HepG2 (cell line): ENCODE results near the gene AARSD1. TPM values are rescaled to one million over a fixed set of nuclear protein-coding genes. Genes with fewer than 3 reads are reported as not detected.
"Not testable (repeated sequence)": the region's sequence is repeated elsewhere in the genome, so short reads cannot be mapped to it uniquely, and the experiment has no call there.

Experiments used
- ATAC-seq: fragments of 200-7000 bp; cut with Tn5 transposase; 3 replicates; pipeline ENCODE4 v1.9.1; 2020; ENCODE audit warnings: mild to moderate bottlenecking, moderate library complexity
- BruUV-seq: library from RNA; stranded (reverse); fragments of 400-500 nt; replicated peaks from 2 replicates; lab custom pipeline; 2021; lab: Mats Ljungman, UMichigan
- CTCF ChIA-PET: fragments of 300-600 bp; formaldehyde crosslinking; extraction: SDS; loops from one replicate; lab custom pipeline; 2021; ENCODE audit warnings: low total read pairs, inconsistent platforms, low intra/inter-chr PET ratio; lab: Yijun Ruan, JAX
- POLR2A ChIA-PET: fragments of 350-600 bp; sonication (Branson Sonifier 250); formaldehyde crosslinking; loops from one replicate; lab custom pipeline; 2020; ENCODE audit warnings: antibody characterized with exemption, inconsistent platforms; lab: Yijun Ruan, JAX
- DNase-seq: peaks from one replicate; pipeline ENCODE4 v3.0.0-alpha.2; 2015; ENCODE audit warnings: low spot score
- FAIRE-seq: peaks from 3 replicates; lab custom pipeline; 2011; peaks lifted over from hg19 to GRCh38; lab: Jason Lieb, UNC
- H2AFZ ChIP-seq: one replicate; pipeline ENCODE4 v1.6.1; 2011; ENCODE audit warnings: low read length, inconsistent platforms
- H3K27ac ChIP-seq: fragments of 300-600 bp; 3 replicates; pipeline ENCODE4 v1.8.0; 2011; ENCODE audit warnings: mixed run types, mild to moderate bottlenecking, mixed read lengths, low read length, inconsistent platforms; ENCODE audit not compliant: insufficient read depth; ENCODE audit errors: extremely low read length
- H3K27me3 ChIP-seq, 2 experiments: fragments of 200-600 bp in 1 of 2; 2 replicates in 1 of 2; 3 replicates in 1 of 2; pipeline versions ENCODE4 v1.6.0 to v1.8.0; 2011; ENCODE audit warnings: low read length in 2 of 2, mild to moderate bottlenecking in 2 of 2, moderate library complexity in 2 of 2, inconsistent platforms in 1 of 2; ENCODE audit not compliant: insufficient read depth in 2 of 2, control insufficient read depth in 1 of 2
- H3K36me3 ChIP-seq, 2 experiments: fragments of 200-600 bp in 1 of 2; replicated peaks in 1 of 2; 2 replicates in 1 of 2; 3 replicates in 1 of 2; pipeline versions ENCODE4 v1.5.1 to v1.8.0; 2011; ENCODE audit warnings: low read length in 2 of 2, inconsistent platforms in 1 of 2; ENCODE audit not compliant: insufficient read depth in 2 of 2, control insufficient read depth in 1 of 2
- H3K4me1 ChIP-seq: 2 replicates; pipeline ENCODE4 v1.5.1; 2012; ENCODE audit warnings: low read length, inconsistent platforms; ENCODE audit not compliant: insufficient read depth
- H3K4me2 ChIP-seq: 2 replicates; pipeline ENCODE4 v1.6.0; 2011; ENCODE audit warnings: low read depth, low read length, inconsistent platforms
- H3K4me3 ChIP-seq, 3 experiments: fragments of 200-600 bp in 1 of 3; sonication (generic), shearing (Covaris generic) in 1 of 3; replicated peaks in 1 of 3; 2 replicates each; pipeline ENCODE4 v1.5.1; 2011 to 2016; ENCODE audit warnings: low read length in 3 of 3, inconsistent platforms in 2 of 3, low read depth in 2 of 3, mild to moderate bottlenecking in 2 of 3, control low read depth in 1 of 3, mixed read lengths in 1 of 3; ENCODE audit not compliant: insufficient read depth in 1 of 3
- H3K79me2 ChIP-seq: one replicate; pipeline ENCODE4 v1.6.1; 2011; ENCODE audit warnings: low read length, inconsistent platforms; ENCODE audit not compliant: insufficient read depth
- H3K9ac ChIP-seq: 2 replicates; pipeline ENCODE4 v1.6.0; 2011; ENCODE audit warnings: mild to moderate bottlenecking, low read depth, low read length, inconsistent platforms; ENCODE audit not compliant: insufficient read depth
- H3K9me3 ChIP-seq: 2 replicates; pipeline ENCODE4 v1.5.1; 2012; ENCODE audit warnings: mild to moderate bottlenecking, low read length
- H4K20me1 ChIP-seq: 2 replicates; pipeline ENCODE4 v1.6.0; 2011; ENCODE audit warnings: inconsistent platforms, mild to moderate bottlenecking, low read length, moderate library complexity; ENCODE audit not compliant: insufficient read depth
- CEBPB ChIP-seq: IDR thresholded peaks from 2 replicates; pipeline ENCODE4 v1.6.1; 2011; ENCODE audit warnings: low read depth, low read length, improper control_type of control experiment, borderline replicate concordance
- CEBPG ChIP-seq: IDR thresholded peaks from 2 replicates; pipeline ENCODE4 v1.6.1; 2016
- CREM ChIP-seq, 2 experiments: sonication (generic) in 1 of 2; formaldehyde crosslinking in 1 of 2; IDR thresholded peaks; 2 replicates each; pipeline versions ENCODE4 v1.4.0 to v1.6.1; 2016 to 2020; ENCODE audit warnings: antibody characterized with exemption in 1 of 2, mild to moderate bottlenecking in 1 of 2, missing genetic modification reagents in 1 of 2
- ZNF205 ChIP-seq: IDR thresholded peaks from 2 replicates; pipeline ENCODE4 v1.6.1; 2018; ENCODE audit warnings: missing biosample characterization, missing genetic modification reagents
- ZNF687 ChIP-seq: sonication (generic); formaldehyde crosslinking; IDR thresholded peaks from 2 replicates; pipeline ENCODE4 v1.5.1; 2020; ENCODE audit warnings: mild to moderate bottlenecking, missing genetic modification reagents, moderate library complexity
- WGBS: methylation state at CpG from one replicate; pipeline ENCODE4 v1.1.6; 2017; ENCODE audit warnings: low lambda C conversion rate; 5-methylcytosine and 5-hydroxymethylcytosine counted together
- in situ Hi-C: cut with HindIII; loops from 2 replicates; pipeline ENCODE4 v1.10.0; 2017; ENCODE audit warnings: low pct_unique_long_range_greater_than_20kb; ENCODE audit not compliant: extremely low pct_ligation_motif_present
- intact Hi-C: fragments of 100-400 bp; cut with micrococcal nuclease; formaldehyde crosslinking; loops from one replicate; pipeline ENCODE4 v1.10.0; 2022; ENCODE audit not compliant: unreplicated experiment
- polyA plus RNA-seq, 8 experiments: library from polyadenylated mRNA; depleted of rRNA in 3 of 8; stranded (reverse) in 7 of 8; unstranded in 1 of 8; fragments of >200 nt; fragmentation: Illumina TruSeq in 4 of 8; extraction: Trizol in 4 of 8; gene quantifications; 2 replicates each; pipeline versions ENCODE4 v1.2.1 to v1.2.3, GENCODE V29; 2011 to 2016; ENCODE audit warnings: low read depth in 4 of 8, missing spikeins in 1 of 8, mixed read lengths in 1 of 8; ENCODE audit not compliant: insufficient read depth in 1 of 8
- total RNA-seq, 5 experiments: library from RNA; depleted of rRNA; stranded (reverse); fragments of >200 nt; fragmentation: Illumina TruSeq; extraction: Trizol; gene quantifications; 2 replicates each; pipeline ENCODE4 v1.2.3, GENCODE V29; 2016; ENCODE audit warnings: low read depth in 1 of 5

Gene AARSD1
- total and polyA plus RNA-seq, 2 of the 13 experiments (the other 11 are each of a cell fraction or from before 2014, with no cell fraction given), result 24.7 to 29.3 TPM

DNA sequence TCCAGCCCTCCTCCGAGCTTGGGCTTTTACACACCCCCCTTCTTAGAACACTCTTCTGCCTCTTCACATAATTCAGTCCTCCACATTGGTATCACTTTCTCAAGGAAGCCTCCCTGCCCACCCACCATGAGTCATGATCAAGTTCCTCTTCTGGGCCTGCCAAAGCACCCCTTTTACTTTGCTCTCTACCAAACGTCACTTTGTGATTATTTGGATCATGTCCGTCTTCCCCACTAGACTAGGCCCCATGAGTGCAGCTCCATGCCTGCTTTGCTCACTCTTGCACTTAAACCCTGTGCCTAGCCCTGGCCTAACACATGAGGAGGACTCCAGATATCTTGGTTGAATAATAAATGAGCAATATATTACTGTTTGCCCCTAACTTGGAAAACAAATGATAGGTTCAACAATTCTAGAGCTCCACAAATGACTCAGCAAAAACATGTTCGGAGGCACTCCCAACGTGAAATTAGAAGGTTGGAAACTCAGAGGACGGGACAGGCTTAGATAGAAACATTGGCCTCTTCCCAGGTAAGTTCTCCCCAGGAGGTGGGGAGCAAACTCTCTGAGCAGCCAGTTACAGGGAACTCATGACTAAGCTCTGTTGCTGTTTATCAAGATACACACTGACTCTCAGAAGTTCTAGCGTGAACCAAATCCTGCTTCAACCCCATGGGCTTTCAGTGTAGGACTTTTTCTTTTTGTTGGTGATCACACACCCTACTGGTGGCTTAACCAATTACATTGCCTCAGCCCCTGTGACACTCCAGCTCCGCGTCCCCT lies 35.3 kb downstream of the AARSD1 start (continued):
- TF ChIP-seq CREM (IDR thresholded peaks at IDR 0.05) (peak; percentile 44; the same call in 1 of the 2 replicates), CREM (CRISPR knock-in tag; IDR thresholded peaks at IDR 0.05) (no peak)
- TF ChIP-seq, all 625 proteins: peak for 153

- WGBS, result 67% methylated on average over 5 of the region's 5 CpGs
- intact Hi-C loops, result no loop called here
- H3K27ac ChIP-seq, result no peak overlapping the region
- ATAC-seq (no peak), DNase-seq (no peak), FAIRE-seq (no peak)
- CTCF ChIA-PET, result no interaction called here
- peaks cover 52% of the 10 kb centered on the region for H3K4me1 ChIP-seq
- no peaks in the 10 kb centered on the region for H3K27me3 ChIP-seq
- H3K4me2 ChIP-seq, result no peak overlapping the region
- H3K9me3 ChIP-seq, result no peaks in the 10 kb centered on the region
- H3K79me2 ChIP-seq, result no peaks in the 10 kb centered on the region
- in situ Hi-C loops, result loop anchor here (5.0 kb wide), 1 partner anchor 83 kb away; the partner anchor contains the start of gene AOC2
- POLR2A ChIA-PET, result no interaction called here
- H3K4me3 ChIP-seq, result no peak overlapping the region
- H2AFZ ChIP-seq, result no peak overlapping the region
- no peaks in the 10 kb centered on the region for H4K20me1 ChIP-seq
- TF ChIP-seq ZNF205 (CRISPR knock-in tag), result no peak
- TF ChIP-seq, all 625 proteins: peak for 0
- H3K36me3 ChIP-seq, result no peaks in the 10 kb centered on the region
- no peak overlapping the region for H3K9ac ChIP-seq
- BruUV-seq, result no TSS peak
Observed at GRCh38 chr17:42924891-42925290, 39.4 kb downstream of the AARSD1 start.

DNA sequence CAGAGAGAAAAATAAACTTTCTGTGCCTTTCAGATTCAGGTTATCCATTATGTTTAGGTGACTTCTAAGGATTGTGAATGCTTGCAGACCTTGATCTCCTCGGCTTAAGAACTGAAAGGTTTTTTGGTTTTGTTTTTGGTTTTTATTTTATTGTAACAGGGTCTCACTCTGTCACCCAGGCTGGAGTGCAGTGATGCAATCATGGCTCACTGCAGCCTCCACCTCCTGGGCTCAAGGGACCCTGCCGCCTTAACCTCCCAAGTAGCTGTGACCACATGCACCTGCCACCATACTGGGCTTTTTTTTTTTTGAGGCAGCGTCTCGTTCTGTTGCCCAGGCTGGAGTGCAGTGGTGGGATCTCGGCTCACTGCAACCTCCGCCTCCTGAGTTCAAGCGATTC lies 40.8 kb downstream of the AARSD1 start:
- H3K27ac ChIP-seq, H3K9ac ChIP-seq, H3K36me3 ChIP-seq, H3K27me3 ChIP-seq, DNase-seq, H3K9me3 ChIP-seq, ATAC-seq, in situ Hi-C loops, FAIRE-seq, POLR2A ChIA-PET, H4K20me1 ChIP-seq, intact Hi-C loops, CTCF ChIA-PET, BruUV-seq: not testable (repeated sequence)
- 72% methylated on average over 7 of the region's 7 CpGs for WGBS
- TF ChIP-seq ZNF687 (CRISPR knock-in tag) (peak; percentile 18; the same call in 1 of the 2 replicates), CEBPB (peak; percentile 41; the same call in 1 of the 2 replicates), CEBPG (peak; percentile 58)
- TF ChIP-seq, all 625 proteins: peak for 3; not testable (repeated sequence) for 622
- H3K4me3 ChIP-seq, H3K79me2 ChIP-seq, H3K4me2 ChIP-seq, H2AFZ ChIP-seq: not testable (repeated sequence)
- peaks cover 58% of the 10 kb centered on the region for H3K4me1 ChIP-seq
